ENCODE data around the gene ST8SIA4.

DNA sequence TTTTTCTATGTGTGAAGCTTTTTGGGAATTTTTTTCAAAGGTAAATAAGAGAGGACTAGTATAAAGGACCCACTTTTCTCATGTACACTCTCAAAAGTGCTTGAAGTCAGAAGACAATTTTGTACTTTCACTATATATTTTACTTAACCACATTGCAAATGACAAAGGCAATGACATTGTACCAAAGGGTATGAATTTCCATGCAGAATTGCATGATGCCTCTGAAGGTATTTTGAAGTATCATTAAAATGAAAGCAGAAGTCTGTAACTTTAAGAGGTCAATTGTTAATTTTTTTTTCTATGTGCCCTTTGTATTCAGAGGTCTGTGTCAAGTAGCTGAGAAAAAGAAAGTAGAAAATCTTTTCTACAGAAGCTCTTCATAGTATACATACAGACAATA is 84.7 kb downstream of the ST8SIA4 start:
- TF ChIP-seq CTCF (IDR thresholded peaks at IDR 0.05) (no peak), POLR2A (IDR thresholded peaks at IDR 0.05) (no peak)
